Spleen (tissue), 11 donors: ENCODE measurements around the gene ARAP3. TPM values are rescaled to one million over a fixed set of nuclear protein-coding genes. Genes with fewer than 3 reads are reported as not detected.

Experiments
- DNase-seq: peaks from one replicate; pipeline ENCODE4 v3.0.0-alpha.2; 2020
- H3K27ac ChIP-seq, 8 donors: fragments of 200-600 bp; sonication (generic) in 7 of 8; 1 replicate in 4 of 8; 2 replicates in 4 of 8; pipeline versions ENCODE4 v1.5.0 to v1.8.0; 2016 to 2021; ENCODE audit warnings: inconsistent platforms in 4 of 8, mild to moderate bottlenecking in 4 of 8, moderate library complexity in 1 of 8
- H3K27me3 ChIP-seq, 7 donors: fragments of 200-600 bp; sonication (generic) in 6 of 7; replicated peaks in 1 of 7; 1 replicate in 4 of 7; 2 replicates in 3 of 7; pipeline versions ENCODE4 v1.5.0 to v1.8.0; 2016 to 2021; ENCODE audit warnings: inconsistent platforms in 3 of 7, mild to moderate bottlenecking in 1 of 7
- H3K36me3 ChIP-seq, 6 donors: fragments of 200-600 bp; sonication (generic) in 5 of 6; 1 replicate in 4 of 6; 2 replicates in 2 of 6; pipeline versions ENCODE4 v1.5.0 to v1.8.0; 2016 to 2021; ENCODE audit warnings: inconsistent platforms in 2 of 6
- H3K4me1 ChIP-seq, 6 donors: fragments of 200-600 bp; sonication (generic) in 5 of 6; 1 replicate in 3 of 6; 2 replicates in 3 of 6; pipeline versions ENCODE4 v1.5.0 to v1.8.0; 2016 to 2021; ENCODE audit warnings: inconsistent platforms in 3 of 6
- H3K4me3 ChIP-seq, 8 donors: fragments of 200-600 bp; sonication (generic) in 7 of 8; 1 replicate in 4 of 8; 2 replicates in 4 of 8; pipeline versions ENCODE4 v1.5.0 to v1.8.0; 2016 to 2021; ENCODE audit warnings: inconsistent platforms in 4 of 8, mild to moderate bottlenecking in 4 of 8, moderate library complexity in 2 of 8
- H3K9me3 ChIP-seq, 8 donors: fragments of 200-600 bp; sonication (generic) in 7 of 8; 1 replicate in 4 of 8; 2 replicates in 4 of 8; pipeline versions ENCODE4 v1.5.0 to v1.8.0; 2016 to 2021; ENCODE audit warnings: inconsistent platforms in 4 of 8
- POLR2A ChIP-seq, 3 donors: fragments of 450-650 bp; IDR thresholded peaks; one replicate each; pipeline ENCODE4 v1.5.1; 2017; ENCODE audit warnings: antibody characterized with exemption in 3 of 3, mild to moderate bottlenecking in 1 of 3
- POLR2AphosphoS5 ChIP-seq, 3 donors: sonication (generic); formaldehyde crosslinking; IDR thresholded peaks; one replicate each; pipeline ENCODE4 v1.5.1; 2017; ENCODE audit warnings: antibody characterized with exemption in 3 of 3
- WGBS, 5 donors: extraction: QIAGEN DNeasy Blood & Tissue Kit in 3 of 5; methylation state at CpG; one replicate each; pipeline versions ENCODE4 v1.1.5 to v1.1.7; 2013 to 2018; 5-methylcytosine and 5-hydroxymethylcytosine counted together
- intact Hi-C: fragments of 100-400 bp; cut with DNase I; formaldehyde crosslinking; loops from one replicate; pipeline ENCODE4 v1.15.0; 2023; ENCODE audit warnings: low total_unique reads
- polyA plus RNA-seq, 3 donors: library from polyadenylated mRNA; stranded (reverse); fragments of 200-250 nt; gene quantifications; one replicate each; pipeline ENCODE4 v1.2.1, GENCODE V29; 2013
- total RNA-seq, 7 donors: library from RNA; depleted of rRNA in 3 of 7; stranded (reverse); fragments of >200 nt in 3 of 7; fragmentation: NEBNext Ultra II Directional in 4 of 7; extraction: Animal tissue kit (Norgen Biotek cat#: 25700) in 4 of 7; gene quantifications; one replicate each; pipeline versions ENCODE4 v1.1.0 to v1.2.1, GENCODE V29; 2016 to 2021
- TF ChIP-seq, protein P1 (sequence below), 11 experiments: fragments of 200-600 bp in 7 of 11; fragments of 450-650 bp in 4 of 11; sonication (generic) in 4 of 11; IDR thresholded peaks in 8 of 11; conservative IDR thresholded peaks in 3 of 11; 1 replicate in 7 of 11; 2 replicates in 4 of 11; pipeline versions ENCODE4 v1.4.0 to v1.8.0; 2016 to 2021; ENCODE audit warnings: antibody characterized with exemption in 11 of 11, inconsistent platforms in 4 of 11, mild to moderate bottlenecking in 1 of 11
- donor health status: healthy with polysubstance abuse.
- donor health status: DM: no; HTN: no; CAD: no; lungs with moderate emphysema.
- donor health status: DM: no; HTN: no; CAD: no.
- donor health status: Bipolar disorder and iron deficiency.
- donor health status: healthy.
- donor health status: DM: no; HTN: no; CAD: no.
- donor health status: DM: yes; HTN: yes; CAD: no.

ARAP3 gene
- total and polyA plus RNA-seq, 10 donors, result 4.0 to 31.2 (median 16.0) TPM

DNA sequence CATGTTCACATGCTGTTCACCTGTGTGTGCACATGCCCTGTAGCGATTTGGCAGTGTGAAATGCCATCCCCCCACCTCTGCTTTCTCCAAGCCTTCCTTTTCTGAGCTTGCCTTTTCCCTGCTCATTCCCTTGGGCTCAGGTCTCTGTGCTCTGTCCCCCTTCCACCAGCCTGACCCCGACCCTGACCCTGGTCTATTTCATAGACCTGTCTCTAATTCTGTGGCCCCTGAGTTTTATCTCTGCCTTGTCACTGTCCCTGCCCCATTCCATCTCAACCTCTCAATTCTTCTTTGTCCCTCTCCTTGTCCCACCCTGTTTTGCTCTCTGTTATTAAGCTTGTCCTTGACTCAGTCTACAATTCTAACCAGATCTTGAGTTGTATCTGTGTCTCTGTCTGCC is 735 bp downstream of the ARAP3 start:
- TF ChIP-seq POLR2A (IDR thresholded peaks at IDR 0.05) (no peak), POLR2AphosphoS5 (IDR thresholded peaks at IDR 0.05) (no peak)
- TF ChIP-seq, protein P1, sequence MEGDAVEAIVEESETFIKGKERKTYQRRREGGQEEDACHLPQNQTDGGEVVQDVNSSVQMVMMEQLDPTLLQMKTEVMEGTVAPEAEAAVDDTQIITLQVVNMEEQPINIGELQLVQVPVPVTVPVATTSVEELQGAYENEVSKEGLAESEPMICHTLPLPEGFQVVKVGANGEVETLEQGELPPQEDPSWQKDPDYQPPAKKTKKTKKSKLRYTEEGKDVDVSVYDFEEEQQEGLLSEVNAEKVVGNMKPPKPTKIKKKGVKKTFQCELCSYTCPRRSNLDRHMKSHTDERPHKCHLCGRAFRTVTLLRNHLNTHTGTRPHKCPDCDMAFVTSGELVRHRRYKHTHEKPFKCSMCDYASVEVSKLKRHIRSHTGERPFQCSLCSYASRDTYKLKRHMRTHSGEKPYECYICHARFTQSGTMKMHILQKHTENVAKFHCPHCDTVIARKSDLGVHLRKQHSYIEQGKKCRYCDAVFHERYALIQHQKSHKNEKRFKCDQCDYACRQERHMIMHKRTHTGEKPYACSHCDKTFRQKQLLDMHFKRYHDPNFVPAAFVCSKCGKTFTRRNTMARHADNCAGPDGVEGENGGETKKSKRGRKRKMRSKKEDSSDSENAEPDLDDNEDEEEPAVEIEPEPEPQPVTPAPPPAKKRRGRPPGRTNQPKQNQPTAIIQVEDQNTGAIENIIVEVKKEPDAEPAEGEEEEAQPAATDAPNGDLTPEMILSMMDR (IDR thresholded peaks at IDR 0.05 in 8 of 11, conservative IDR thresholded peaks at IDR 0.05 in 3 of 11), result no peak
- Histone ChIP-seq H3K4me3 (peak overlapping the region; percentile 31 to 68 (median 45)), H3K27ac (peak overlapping the region; percentile 46 to 94 (median 87)), H3K9me3 (no peaks in the 10 kb centered on the region), H3K36me3 (peaks cover 0 to 23% (median 0%) of the 10 kb centered on the region in 6 donors), H3K27me3 (no peaks in the 10 kb centered on the region), H3K4me1 (peaks cover 12 to 57% (median 42%) of the 10 kb centered on the region in 6 donors)
- intact Hi-C loops, result no loop called here
- 65 to 81% (median 72%) methylated on average over 2 of the region's 2 CpGs for WGBS, 5 donors
- no peak for DNase-seq

DNA sequence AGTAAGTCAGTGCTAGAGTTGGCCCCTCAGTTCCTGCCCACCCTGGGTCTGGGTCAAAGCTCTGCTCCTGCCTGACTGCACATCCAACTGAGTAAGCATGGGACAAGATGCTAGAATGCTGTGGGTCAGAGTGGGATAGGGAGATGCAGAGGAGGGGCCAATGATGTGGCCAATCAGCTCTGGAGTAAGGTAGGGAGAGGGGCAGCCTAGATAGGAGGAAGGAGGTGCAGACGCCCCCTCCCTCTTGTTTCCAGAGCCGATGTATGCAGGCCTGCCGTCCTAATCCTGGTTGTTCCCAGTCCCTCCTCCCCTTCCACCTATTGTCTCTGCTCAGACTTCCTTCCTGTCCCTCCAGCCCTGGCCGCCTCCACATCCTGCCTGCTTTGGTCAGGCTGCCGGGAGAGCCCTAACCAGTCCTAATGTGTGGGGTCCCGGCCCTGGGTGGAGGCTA is 1.3 kb downstream of the ARAP3 start:
- H3K36me3 ChIP-seq, result peaks cover 0 to 27% (median 0%) of the 10 kb centered on the region in 6 donors
- peak overlapping the region in 6 of 8 donors; percentile 6 to 68 (median 52) for H3K4me3 ChIP-seq
- intact Hi-C loops, result no loop called here
- 34 to 59% (median 44%) methylated on average over 6 of the region's 6 CpGs for WGBS, 5 donors
- no peak for DNase-seq
- peaks cover 12 to 57% (median 42%) of the 10 kb centered on the region in 6 donors for H3K4me1 ChIP-seq
- peak; percentile 21 to 84 (median 80) for TF ChIP-seq POLR2AphosphoS5 (IDR thresholded peaks at IDR 0.05)
- TF ChIP-seq, protein P1 (IDR thresholded peaks at IDR 0.05 in 8 of 11, conservative IDR thresholded peaks at IDR 0.05 in 3 of 11), result no peak
- peak overlapping the region in 7 of 8 donors; percentile 46 to 94 (median 88) for H3K27ac ChIP-seq
- no peaks in the 10 kb centered on the region for H3K9me3 ChIP-seq
- H3K27me3 ChIP-seq, result no peaks in the 10 kb centered on the region

DNA sequence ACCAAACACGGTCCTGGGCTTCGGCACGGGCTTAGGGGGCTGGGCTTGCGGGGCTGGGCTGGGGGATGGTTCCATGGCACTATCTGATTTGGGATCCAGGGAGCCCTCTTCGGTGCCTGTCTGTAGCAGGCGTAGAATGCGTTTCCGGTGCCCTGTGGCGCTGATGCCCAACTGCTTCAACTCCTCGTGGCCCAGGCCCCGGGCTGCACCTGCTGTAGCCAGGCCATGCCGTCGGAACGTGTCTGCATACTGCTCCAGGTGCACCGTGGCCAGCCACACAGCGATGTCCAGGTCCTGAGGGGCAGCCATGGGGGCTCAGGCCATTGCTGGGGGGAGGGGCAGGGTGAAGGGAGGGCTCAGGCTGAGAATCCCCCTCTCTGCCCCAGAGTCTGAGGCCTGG is 1.9 kb downstream of the ARAP3 start:
- intact Hi-C loops, result no loop called here
- peaks cover 0 to 29% (median 0%) of the 10 kb centered on the region in 6 donors for H3K36me3 ChIP-seq
- peak overlapping the region in 5 of 8 donors; percentile 83 to 94 (median 88) for H3K27ac ChIP-seq
- 74 to 91% (median 87%) methylated on average over 11 to 16 of the region's 16 CpGs for WGBS, 5 donors
- DNase-seq, result peak; percentile 78
- H3K27me3 ChIP-seq, result no peaks in the 10 kb centered on the region
- no peak for TF ChIP-seq POLR2A (IDR thresholded peaks at IDR 0.05)
- TF ChIP-seq POLR2AphosphoS5 (IDR thresholded peaks at IDR 0.05), result no peak
- TF ChIP-seq, protein P1 (IDR thresholded peaks at IDR 0.05 in 8 of 11, conservative IDR thresholded peaks at IDR 0.05 in 3 of 11), result no peak
- peaks cover 12 to 57% (median 42%) of the 10 kb centered on the region in 6 donors for H3K4me1 ChIP-seq
- no peaks in the 10 kb centered on the region for H3K9me3 ChIP-seq
- peak overlapping the region in 1 of 8 donors; percentile 68 for H3K4me3 ChIP-seq

DNA sequence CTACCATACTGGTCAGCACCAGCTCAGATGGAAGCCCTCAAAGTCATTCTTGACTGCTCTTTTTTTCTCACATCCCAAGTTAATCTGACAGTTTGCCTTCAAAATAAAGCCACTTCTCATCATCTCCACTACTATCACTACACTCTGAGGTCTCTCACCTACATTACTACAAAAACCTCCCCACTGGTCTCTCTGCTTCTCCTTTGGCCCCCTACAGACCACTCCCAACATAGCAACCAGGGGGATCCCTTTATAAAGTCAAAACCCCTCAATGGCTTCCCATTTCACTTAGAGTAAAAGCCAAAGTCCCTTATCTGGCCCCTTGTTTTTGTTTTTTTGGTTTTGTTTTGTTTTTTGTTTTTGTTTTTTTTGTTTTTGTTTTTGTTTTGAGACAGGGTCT is 4.6 kb downstream of the ARAP3 start:
- Histone ChIP-seq H3K9me3 (no peaks in the 10 kb centered on the region), H3K27ac (no peak overlapping the region), H3K27me3 (no peaks in the 10 kb centered on the region), H3K4me3 (no peak overlapping the region), H3K36me3 (peaks cover 0 to 46% (median 3%) of the 10 kb centered on the region in 6 donors), H3K4me1 (peaks cover 7 to 33% (median 27%) of the 10 kb centered on the region in 6 donors)
- DNase-seq, result no peak
- no peak for TF ChIP-seq POLR2AphosphoS5 (IDR thresholded peaks at IDR 0.05)
- intact Hi-C loops, result no loop called here
